Peyer's patch (tissue), 4 donors: Measurements from ENCODE around the gene PCK2.

ENCODE experiments used
- CTCF ChIP-seq, 6 experiments: fragments of 450-650 bp in 4 of 6; fragments of 200-600 bp in 2 of 6; sonication (generic) in 1 of 6; IDR thresholded peaks; one replicate each; pipeline ENCODE4 v1.5.1; 2017 to 2019; ENCODE audit warnings: antibody characterized with exemption in 6 of 6, mild to moderate bottlenecking in 3 of 6, moderate library complexity in 1 of 6
- POLR2A ChIP-seq, 2 donors: fragments of 450-650 bp; IDR thresholded peaks; one replicate each; pipeline ENCODE4 v1.5.1; 2017; ENCODE audit warnings: antibody characterized with exemption in 2 of 2, mild to moderate bottlenecking in 2 of 2, moderate library complexity in 2 of 2

- TF ChIP-seq CTCF (IDR thresholded peaks at IDR 0.05) (no peak), POLR2A (IDR thresholded peaks at IDR 0.05) (no peak)
Measured at GRCh38 chr14:24086193-24086955, 7.7 kb upstream of the PCK2 start.
